ENCODE measurements around the gene TNS3.
"Not testable (repeated sequence)": the region's sequence is repeated elsewhere in the genome, so short reads cannot be mapped to it uniquely, and the experiment has no call there.

GRCh38 chr7:47586161-47586670 lies 4.3 kb upstream of the TNS3 start:
- not testable (repeated sequence) for TF ChIP-seq CTCF, POLR2A (IDR thresholded peaks at IDR 0.05)

Data from uterus (tissue), 2 donors.